Measurements from ENCODE around the gene BBS7. TPM values are rescaled to one million over a fixed set of nuclear protein-coding genes. Genes with fewer than 3 reads are reported as not detected.

Gene BBS7
- total and polyA plus RNA-seq, 11 donors, result 2.7 to 13.9 (median 4.9) TPM

DNA sequence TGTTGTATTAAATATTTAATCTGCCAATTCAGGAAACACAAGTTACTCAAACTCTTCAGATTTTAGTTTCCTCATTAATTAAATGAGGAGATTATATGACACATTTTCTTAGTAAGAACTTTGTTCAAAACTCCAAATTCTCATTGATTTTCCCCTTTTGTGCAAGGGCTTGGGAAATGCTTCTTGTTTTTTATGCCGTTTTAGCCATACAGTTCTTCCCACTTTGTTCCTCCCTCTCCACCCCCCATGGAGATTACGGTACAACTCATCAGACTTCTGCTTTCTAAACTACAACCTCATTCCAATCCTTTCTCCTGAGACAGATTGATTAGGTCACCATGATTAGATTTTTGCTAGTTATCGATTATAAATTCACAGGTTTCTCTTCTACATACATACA, 10.9 kb upstream of the BBS7 start:
- no peak for ATAC-seq
- H3K36me3 ChIP-seq, result no peaks in the 10 kb centered on the region
- DNase-seq, result no peak
- H3K9me3 ChIP-seq, result no peaks in the 10 kb centered on the region
- WGBS, 4 donors, result 76 to 84% (median 77%) methylated on average over 3 of the region's 3 CpGs
- no peaks in the 10 kb centered on the region for H3K4me1 ChIP-seq
- intact Hi-C loops (cut with DNase I), result no loop called here
- TF ChIP-seq CTCF (IDR thresholded peaks at IDR 0.05) (no peak), POLR2A (IDR thresholded peaks at IDR 0.05) (no peak)
- no peak overlapping the region for H3K27ac ChIP-seq
- H3K4me3 ChIP-seq, result no peak overlapping the region
- peaks cover 0 to 14% (median 0%) of the 10 kb centered on the region in 9 donors for H3K27me3 ChIP-seq

DNA sequence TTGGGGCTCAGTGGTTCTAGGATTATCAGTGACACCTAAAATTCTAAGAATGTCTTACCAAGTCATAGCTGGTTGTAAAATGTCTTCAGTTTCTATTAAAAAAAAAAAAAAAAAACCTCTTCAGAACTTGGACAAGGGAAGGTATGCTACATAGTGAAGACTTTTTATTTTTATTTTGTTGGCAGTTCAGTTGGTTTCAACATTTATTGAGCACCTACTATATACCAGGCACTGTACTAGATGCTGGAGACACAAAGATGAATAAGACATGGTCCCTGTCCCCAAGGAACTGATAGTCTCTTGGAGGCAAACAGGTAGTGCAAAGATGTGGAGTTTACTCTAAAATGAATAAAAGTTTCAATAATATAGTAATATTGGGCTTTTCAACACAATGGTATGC, 8.9 kb upstream of the BBS7 start:
- Histone ChIP-seq H3K4me1 (no peaks in the 10 kb centered on the region), H3K9me3 (no peaks in the 10 kb centered on the region), H3K27me3 (peaks cover 0 to 21% (median 0%) of the 10 kb centered on the region in 9 donors), H3K4me3 (no peak overlapping the region), H3K36me3 (no peaks in the 10 kb centered on the region), H3K27ac (no peak overlapping the region)
- DNase-seq, result no peak
- intact Hi-C loops (cut with DNase I), result no loop called here
- TF ChIP-seq CTCF (IDR thresholded peaks at IDR 0.05) (no peak), POLR2A (IDR thresholded peaks at IDR 0.05) (no peak)
- ATAC-seq, result no peak

- ATAC-seq (no peak), DNase-seq (no peak)
- Histone ChIP-seq H3K36me3 (no peaks in the 10 kb centered on the region), H3K4me1 (no peaks in the 10 kb centered on the region), H3K9me3 (no peaks in the 10 kb centered on the region), H3K27me3 (peaks cover 0 to 24% (median 0%) of the 10 kb centered on the region in 9 donors), H3K4me3 (no peak overlapping the region), H3K27ac (no peak overlapping the region)
- WGBS, 4 donors, result 60 to 63% (median 62%) methylated on average over 4 of the region's 4 CpGs
- intact Hi-C loops (cut with DNase I), result no loop called here
- TF ChIP-seq CTCF (IDR thresholded peaks at IDR 0.05) (no peak), POLR2A (IDR thresholded peaks at IDR 0.05) (no peak)
Observed at GRCh38 chr4:121877041-121877773, 6.9 kb upstream of the BBS7 start.

- no peak for DNase-seq
- H3K4me3 ChIP-seq, result no peak overlapping the region
- peaks cover 0 to 24% (median 0%) of the 10 kb centered on the region in 9 donors for H3K27me3 ChIP-seq
- TF ChIP-seq CTCF (IDR thresholded peaks at IDR 0.05), result no peak
- TF ChIP-seq POLR2A (IDR thresholded peaks at IDR 0.05), result no peak
- H3K36me3 ChIP-seq, result no peaks in the 10 kb centered on the region
- intact Hi-C loops (cut with DNase I), result no loop called here
- no peak for ATAC-seq
- 93 to 97% (median 94%) methylated on average over 6 of the region's 6 CpGs for WGBS, 4 donors
- peaks cover 0 to 1% (median 0%) of the 10 kb centered on the region in 12 donors for H3K4me1 ChIP-seq
- H3K27ac ChIP-seq, result no peak overlapping the region
- no peaks in the 10 kb centered on the region for H3K9me3 ChIP-seq
Observed at GRCh38 chr4:121876070-121876469, 5.8 kb upstream of the BBS7 start.

All from heart left ventricle (tissue), 16 donors.